ENCODE results near the gene OR6J1. TPM values are rescaled to one million over a fixed set of nuclear protein-coding genes. Genes with fewer than 3 reads are reported as not detected.

Gene OR6J1
- polyA plus RNA-seq, 2 of the 4 experiments (the other 2 are of a cell fraction), result not detected

- 55% methylated on average over 3 of the region's 3 CpGs for WGBS (ENCODE audit: missing lambda C conversion rate)
- CTCF ChIA-PET, result interaction anchor here (1.0 to 2.5 kb wide), 7 partner anchors 9 to 185 kb away, joined by 3 to 12 read pairs (median 5); no protein-coding TSS in a partner anchor
Observed at GRCh38 chr14:22667881-22668280, 23.7 kb upstream of the OR6J1 start.

GRCh38 chr14:22666203-22666893 lies 22.2 kb upstream of the OR6J1 start:
- 69% methylated on average over 4 of the region's 5 CpGs for WGBS (ENCODE audit: missing lambda C conversion rate)
- no peak for FAIRE-seq
- no peak for TF ChIP-seq REST (IDR thresholded peaks at IDR 0.05)
- no peak for TF ChIP-seq ZNF302 (CRISPR knock-in tag; IDR thresholded peaks at IDR 0.05)
- POLR2A ChIA-PET, result no interaction called here
- no peak for ATAC-seq
- Histone ChIP-seq H3K9me3 (peaks cover 10% of the 10 kb centered on the region; the same call in 1 of the 3 replicates), H3K4me2 (no peak overlapping the region), H3K4me1 (peaks cover 22% of the 10 kb centered on the region), H3K27ac (no peak overlapping the region), H3K4me3 (no peak overlapping the region)
- DNase-seq (ENCODE audit: low read depth in 1 of 2, low spot score in 1 of 2), result no peak
- CTCF ChIA-PET, result interaction anchor here (0.8 to 2.0 kb wide), 5 partner anchors 9 to 186 kb away, joined by 3 to 4 read pairs (median 3); no protein-coding TSS in a partner anchor

More at GRCh38 chr14:22667881-22668280, 23.7 kb upstream of the OR6J1 start:
- FAIRE-seq, result no peak
- H3K9me3 ChIP-seq, result peaks cover 10% of the 10 kb centered on the region; the same call in 1 of the 3 replicates
- no peak for DNase-seq (ENCODE audit: low read depth in 1 of 2, low spot score in 1 of 2)
- H3K27ac ChIP-seq, result peak overlapping the region; percentile 7 to 58; a peak in 5 of 6 replicates
- H3K4me1 ChIP-seq, result peaks cover 22% of the 10 kb centered on the region
- POLR2A ChIA-PET, result interaction anchor here (1.0 kb wide), 1 partner anchor 98 kb away, joined by 3 read pairs; the partner anchor contains the start of gene OXA1L
- H3K4me2 ChIP-seq, result peak overlapping the region; percentile 61
- ATAC-seq, result no peak
- no peak for TF ChIP-seq NPAS2 (CRISPR knock-in tag; IDR thresholded peaks at IDR 0.05; ENCODE audit: borderline replicate concordance)
- TF ChIP-seq SREBF2 (IDR thresholded peaks at IDR 0.05), result no peak
- no peak for TF ChIP-seq FOSL2 (IDR thresholded peaks at IDR 0.05)
- no peak for TF ChIP-seq FOSL2 (CRISPR knock-in tag; IDR thresholded peaks at IDR 0.05)
- no peak for TF ChIP-seq BHLHE40 (IDR thresholded peaks at IDR 0.05; ENCODE audit: low read depth, low read length)
- TF ChIP-seq, protein P1, sequence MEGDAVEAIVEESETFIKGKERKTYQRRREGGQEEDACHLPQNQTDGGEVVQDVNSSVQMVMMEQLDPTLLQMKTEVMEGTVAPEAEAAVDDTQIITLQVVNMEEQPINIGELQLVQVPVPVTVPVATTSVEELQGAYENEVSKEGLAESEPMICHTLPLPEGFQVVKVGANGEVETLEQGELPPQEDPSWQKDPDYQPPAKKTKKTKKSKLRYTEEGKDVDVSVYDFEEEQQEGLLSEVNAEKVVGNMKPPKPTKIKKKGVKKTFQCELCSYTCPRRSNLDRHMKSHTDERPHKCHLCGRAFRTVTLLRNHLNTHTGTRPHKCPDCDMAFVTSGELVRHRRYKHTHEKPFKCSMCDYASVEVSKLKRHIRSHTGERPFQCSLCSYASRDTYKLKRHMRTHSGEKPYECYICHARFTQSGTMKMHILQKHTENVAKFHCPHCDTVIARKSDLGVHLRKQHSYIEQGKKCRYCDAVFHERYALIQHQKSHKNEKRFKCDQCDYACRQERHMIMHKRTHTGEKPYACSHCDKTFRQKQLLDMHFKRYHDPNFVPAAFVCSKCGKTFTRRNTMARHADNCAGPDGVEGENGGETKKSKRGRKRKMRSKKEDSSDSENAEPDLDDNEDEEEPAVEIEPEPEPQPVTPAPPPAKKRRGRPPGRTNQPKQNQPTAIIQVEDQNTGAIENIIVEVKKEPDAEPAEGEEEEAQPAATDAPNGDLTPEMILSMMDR (IDR thresholded peaks at IDR 0.05), result no peak
- TF ChIP-seq CEBPB (IDR thresholded peaks at IDR 0.05), result no peak
- TF ChIP-seq RARB (CRISPR knock-in tag; IDR thresholded peaks at IDR 0.05), result no peak
- no peak for TF ChIP-seq HOXB5 (CRISPR knock-in tag; IDR thresholded peaks at IDR 0.05)
- no peak for TF ChIP-seq ZFP36 (IDR thresholded peaks at IDR 0.05; ENCODE audit: borderline replicate concordance, partially characterized antibody)
- no peak for TF ChIP-seq MYC (IDR thresholded peaks at IDR 0.05; ENCODE audit: borderline replicate concordance, low read length)
- H3K4me3 ChIP-seq, result no peak overlapping the region

DNA sequence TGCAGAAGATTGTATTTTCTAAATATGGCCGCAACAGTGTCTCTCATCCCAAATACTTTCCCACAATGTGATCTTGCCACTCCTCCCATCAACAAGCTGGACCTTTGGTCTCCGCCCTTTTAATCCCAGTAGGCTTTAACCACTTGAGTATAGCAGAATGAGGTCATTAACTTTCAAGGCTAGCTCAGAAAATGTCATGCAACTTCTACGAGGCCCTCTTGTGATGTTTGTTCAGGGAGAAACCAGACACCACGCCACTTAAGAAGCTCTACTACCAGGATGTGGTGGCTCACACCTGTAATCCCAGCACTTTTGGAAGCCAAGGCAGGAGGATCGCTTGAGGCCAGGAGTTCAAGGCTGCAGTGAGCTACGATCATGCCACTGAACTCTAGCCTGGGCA lies 20.1 kb upstream of the OR6J1 start:
- 49% methylated on average over 6 of the region's 6 CpGs for WGBS (ENCODE audit: missing lambda C conversion rate)
- H3K4me1 ChIP-seq, result peaks cover 20% of the 10 kb centered on the region
- peak in 1 of 2 experiments; percentile 57 for DNase-seq (ENCODE audit: low read depth in 1 of 2, low spot score in 1 of 2)
- no peak for FAIRE-seq
- no peak overlapping the region for H3K4me3 ChIP-seq
- ChIA-PET CTCF (interaction anchor here (0.8 to 3.3 kb wide), 4 partner anchors 11 to 189 kb away, joined by 3 to 24 read pairs (median 4); no protein-coding TSS in a partner anchor), POLR2A (no interaction called here)
- ATAC-seq, result 0 out of 6 replicates have a peak, but pooled peaks of 1 of the 2 experiments have one; percentile 23
- H3K27ac ChIP-seq, result no peak overlapping the region
- H3K9me3 ChIP-seq, result 0 out of 3 replicates have a peak, but pooled peaks cover 5% of the 10 kb centered on the region
- no peak overlapping the region for H3K4me2 ChIP-seq
- TF ChIP-seq PHF8 (IDR thresholded peaks at IDR 0.05; ENCODE audit: borderline replicate concordance, low read depth), result no peak
- TF ChIP-seq TFCP2L1 (CRISPR knock-in tag; IDR thresholded peaks at IDR 0.05), result no peak
- TF ChIP-seq MAFK (IDR thresholded peaks at IDR 0.05; ENCODE audit: partially characterized antibody), result no peak
- no peak for TF ChIP-seq HEYL (CRISPR knock-in tag; IDR thresholded peaks at IDR 0.05)
- no peak for TF ChIP-seq HOXB5 (CRISPR knock-in tag; IDR thresholded peaks at IDR 0.05)
- no peak for TF ChIP-seq CHD2 (IDR thresholded peaks at IDR 0.05; ENCODE audit: low read length, partially characterized antibody)
- no peak for TF ChIP-seq CBX8 (IDR thresholded peaks at IDR 0.05)
- TF ChIP-seq ZFP36 (IDR thresholded peaks at IDR 0.05; ENCODE audit: borderline replicate concordance, partially characterized antibody), result no peak
- TF ChIP-seq GATA3 (IDR thresholded peaks at IDR 0.05; ENCODE audit: borderline replicate concordance), result no peak
- TF ChIP-seq HOXA7 (CRISPR knock-in tag; IDR thresholded peaks at IDR 0.05), result no peak
- TF ChIP-seq HDAC2 (IDR thresholded peaks at IDR 0.05), result no peak
- TF ChIP-seq EP300 (IDR thresholded peaks at IDR 0.05), result no peak
- TF ChIP-seq HOXB13 (CRISPR knock-in tag; IDR thresholded peaks at IDR 0.05; ENCODE audit: low read depth), result no peak
- no peak for TF ChIP-seq ZNF302 (CRISPR knock-in tag; IDR thresholded peaks at IDR 0.05)
- TF ChIP-seq REST (IDR thresholded peaks at IDR 0.05), result no peak
